Adrenal gland (tissue), 12 donors: ENCODE results near the gene BCAS3. TPM values are rescaled to one million over a fixed set of nuclear protein-coding genes. Genes with fewer than 3 reads are reported as not detected.
A peak's percentile ranks its signal among the peaks of the same experiment; 100 is the strongest.

ENCODE experiments used
- DNase-seq, 7 donors: peaks; one replicate each; pipeline ENCODE4 v3.0.0-alpha.2; 2019 to 2020
- H3K27ac ChIP-seq, 5 donors: fragments of 200-600 bp; sonication (generic) in 4 of 5; 1 replicate in 3 of 5; 2 replicates in 2 of 5; pipeline versions ENCODE4 v1.5.1 to v1.8.0; 2016 to 2020; ENCODE audit warnings: mild to moderate bottlenecking in 1 of 5
- H3K27me3 ChIP-seq: fragments of 200-600 bp; 2 replicates; pipeline ENCODE4 v1.8.0; 2021
- H3K36me3 ChIP-seq, 2 donors: fragments of 200-600 bp; replicated peaks in 1 of 2; 1 replicate in 1 of 2; 2 replicates in 1 of 2; pipeline versions ENCODE4 v1.5.1 to v1.8.0; 2018 to 2022
- H3K4me1 ChIP-seq, 2 donors: fragments of 200-600 bp; replicated peaks in 1 of 2; 1 replicate in 1 of 2; 2 replicates in 1 of 2; pipeline versions ENCODE4 v1.5.1 to v1.8.0; 2018 to 2021
- H3K4me3 ChIP-seq, 4 donors: fragments of 200-600 bp; sonication (generic) in 3 of 4; one replicate each; pipeline ENCODE4 v1.5.1; 2016 to 2018
- H3K9me3 ChIP-seq, 3 donors: fragments of 200-600 bp; sonication (generic) in 1 of 3; replicated peaks in 1 of 3; 1 replicate in 2 of 3; 2 replicates in 1 of 3; pipeline versions ENCODE4 v1.5.1 to v1.8.0; 2016 to 2021
- POLR2A ChIP-seq, 2 donors: fragments of 450-650 bp; IDR thresholded peaks; one replicate each; pipeline ENCODE4 v1.6.1; 2017; ENCODE audit warnings: antibody characterized with exemption in 2 of 2, mild to moderate bottlenecking in 2 of 2, moderate library complexity in 1 of 2
- WGBS, 4 donors: extraction: QIAGEN DNeasy Blood & Tissue Kit in 2 of 4; methylation state at CpG; one replicate each; pipeline versions ENCODE4 v1.1.5 to v1.1.7; 2013 to 2017; 5-methylcytosine and 5-hydroxymethylcytosine counted together
- intact Hi-C, 2 donors: fragments of 100-400 bp; cut with DNase I; formaldehyde crosslinking; loops; one replicate each; pipeline versions ENCODE4 v1.14.1 to v1.15.0; 2022 to 2023
- polyA plus RNA-seq, 3 donors: library from polyadenylated mRNA; stranded (reverse); fragments of 200-250 nt in 2 of 3; fragments of 350-450 nt in 1 of 3; fragmentation: Illumina TruSeq in 1 of 3; extraction: RNeasy Lipid Tissue Mini Kit (QIAGEN cat#74804) in 1 of 3; gene quantifications; one replicate each; pipeline ENCODE4 v1.2.3, GENCODE V29; 2013 to 2014
- total RNA-seq, 9 donors: library from RNA; depleted of rRNA in 4 of 9; stranded (reverse); fragments of >200 nt in 4 of 9; fragments of 120-200 nt in 1 of 9; fragmentation: NEBNext Ultra II Directional in 1 of 9; extraction: Animal tissue kit (Norgen Biotek cat#: 25700) in 1 of 9; gene quantifications; one replicate each; pipeline versions ENCODE4 v1.1.0 to v1.2.4, GENCODE V29; 2013 to 2023
- TF ChIP-seq, protein P1 (sequence below), 6 experiments: fragments of 450-650 bp in 4 of 6; fragments of 200-600 bp in 2 of 6; sonication (generic) in 1 of 6; IDR thresholded peaks; 1 replicate in 5 of 6; 2 replicates in 1 of 6; pipeline versions ENCODE4 v1.5.1 to v1.8.0; 2016 to 2021; ENCODE audit warnings: antibody characterized with exemption in 6 of 6, mild to moderate bottlenecking in 2 of 6, moderate library complexity in 1 of 6
- donor health status: healthy with polysubstance abuse.
- donor health status: Bipolar disorder and iron deficiency.
- donor health status: DM: yes; HTN: yes; CAD: no.
- donor health status: DM: no; HTN: no; CAD: no.
- donor health status: DM: no; HTN: no; CAD: no.
- donor health status: DM: yes; HTN: yes; CAD: no.

BCAS3 gene
- total and polyA plus RNA-seq, 12 donors = 9.4 to 105 (median 29.0) TPM

DNA sequence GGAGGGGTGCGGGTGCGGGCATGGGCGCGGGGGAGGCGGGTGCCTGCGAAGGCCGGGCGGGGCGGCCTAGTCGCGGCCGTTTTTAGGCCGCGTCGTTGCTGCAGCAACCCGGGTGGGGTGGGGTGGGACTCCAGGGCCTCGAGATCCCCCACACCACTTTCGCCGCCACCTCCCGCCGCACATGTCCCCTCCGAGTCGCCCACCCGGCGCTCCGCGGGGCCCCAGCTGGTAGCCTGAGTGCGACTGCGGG lies 733.3 kb downstream of the BCAS3 start:
- WGBS, 4 donors = 13 to 14% methylated on average over 18 to 29 of the region's 29 CpGs; no CpG with 5 or more reads in 2 of the 4 donors
- H3K27me3 ChIP-seq = no peaks in the 10 kb centered on the region
- intact Hi-C loops = loop anchor here in 1 of 2 donors (10.0 kb wide), 1 partner anchor 144 kb away; no protein-coding TSS in a partner anchor

GRCh38 chr17:61411261-61412142 lies 733.9 kb downstream of the BCAS3 start:
- peak overlapping the region in 3 of 4 donors; percentile 31 to 76 (median 46) for H3K4me3 ChIP-seq
- DNase-seq = peak; percentile 51 to 81 (median 66)
- H3K4me1 ChIP-seq = peaks cover 0 to 45% of the 10 kb centered on the region in 2 donors
- WGBS, 4 donors = 2 to 8% (median 5%) methylated on average over 9 to 75 of the region's 75 CpGs
- intact Hi-C loops = loop anchor here in 1 of 2 donors (10.0 kb wide), 1 partner anchor 143 kb away; no protein-coding TSS in a partner anchor
- H3K9me3 ChIP-seq = no peaks in the 10 kb centered on the region
- no peaks in the 10 kb centered on the region for H3K27me3 ChIP-seq
- H3K27ac ChIP-seq = peak overlapping the region; percentile 11 to 91 (median 86)
- TF ChIP-seq POLR2A (IDR thresholded peaks at IDR 0.05) = no peak
- TF ChIP-seq, protein P1, sequence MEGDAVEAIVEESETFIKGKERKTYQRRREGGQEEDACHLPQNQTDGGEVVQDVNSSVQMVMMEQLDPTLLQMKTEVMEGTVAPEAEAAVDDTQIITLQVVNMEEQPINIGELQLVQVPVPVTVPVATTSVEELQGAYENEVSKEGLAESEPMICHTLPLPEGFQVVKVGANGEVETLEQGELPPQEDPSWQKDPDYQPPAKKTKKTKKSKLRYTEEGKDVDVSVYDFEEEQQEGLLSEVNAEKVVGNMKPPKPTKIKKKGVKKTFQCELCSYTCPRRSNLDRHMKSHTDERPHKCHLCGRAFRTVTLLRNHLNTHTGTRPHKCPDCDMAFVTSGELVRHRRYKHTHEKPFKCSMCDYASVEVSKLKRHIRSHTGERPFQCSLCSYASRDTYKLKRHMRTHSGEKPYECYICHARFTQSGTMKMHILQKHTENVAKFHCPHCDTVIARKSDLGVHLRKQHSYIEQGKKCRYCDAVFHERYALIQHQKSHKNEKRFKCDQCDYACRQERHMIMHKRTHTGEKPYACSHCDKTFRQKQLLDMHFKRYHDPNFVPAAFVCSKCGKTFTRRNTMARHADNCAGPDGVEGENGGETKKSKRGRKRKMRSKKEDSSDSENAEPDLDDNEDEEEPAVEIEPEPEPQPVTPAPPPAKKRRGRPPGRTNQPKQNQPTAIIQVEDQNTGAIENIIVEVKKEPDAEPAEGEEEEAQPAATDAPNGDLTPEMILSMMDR (IDR thresholded peaks at IDR 0.05) = peak in 1 of 6 experiments; percentile 4
- peaks cover 0 to 3% of the 10 kb centered on the region in 2 donors for H3K36me3 ChIP-seq

More for the DNA sequence above, 733.3 kb downstream of the BCAS3 start:
- Histone ChIP-seq H3K9me3 (no peaks in the 10 kb centered on the region), H3K27ac (peak overlapping the region in 4 of 5 donors; percentile 68 to 91 (median 87)), H3K36me3 (peaks cover 0 to 3% of the 10 kb centered on the region in 2 donors), H3K4me3 (peak overlapping the region in 2 of 4 donors; percentile 46 to 76), H3K4me1 (peaks cover 0 to 42% of the 10 kb centered on the region in 2 donors)
- TF ChIP-seq POLR2A (IDR thresholded peaks at IDR 0.05) = no peak
- TF ChIP-seq, protein P1 (IDR thresholded peaks at IDR 0.05) = peak in 1 of 6 experiments; percentile 11
- no peak for DNase-seq

DNA sequence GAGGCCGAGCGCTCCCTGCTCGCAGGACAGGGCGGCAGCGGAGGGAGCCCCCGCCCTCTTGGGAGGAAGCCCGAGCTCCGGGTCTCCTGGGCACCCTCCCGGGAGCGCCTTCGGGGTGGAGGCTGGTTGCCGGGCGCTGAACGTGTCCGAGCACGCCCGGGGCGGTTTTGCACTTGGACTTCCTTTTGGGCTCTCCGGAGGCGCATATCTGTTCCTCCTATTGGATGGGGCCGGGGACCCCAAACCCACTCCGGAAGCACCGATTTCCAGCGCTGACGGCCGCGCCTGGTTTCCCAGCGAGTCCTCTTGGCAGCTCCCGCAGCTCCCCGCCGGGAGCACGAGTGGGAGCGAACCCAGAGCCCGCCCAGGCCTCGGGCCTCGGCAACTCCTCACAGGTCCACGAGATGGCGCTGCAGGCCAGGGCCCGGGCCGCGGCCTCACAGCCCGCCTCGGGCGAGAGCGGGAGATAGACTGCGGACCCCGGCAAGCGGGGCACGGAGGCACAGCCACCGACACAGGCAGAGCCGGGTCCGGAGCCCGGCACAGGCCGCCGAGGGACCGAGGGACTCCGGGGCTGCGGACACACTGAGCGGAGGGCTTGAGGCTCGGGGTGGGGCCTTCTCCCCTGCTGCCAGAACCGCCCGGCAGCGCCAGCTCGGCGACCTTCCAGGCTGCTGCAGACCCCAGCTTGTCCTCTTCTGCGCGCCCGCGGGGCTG lies 734.6 kb downstream of the BCAS3 start:
- Histone ChIP-seq H3K27me3 (no peaks in the 10 kb centered on the region), H3K9me3 (no peaks in the 10 kb centered on the region), H3K27ac (peak overlapping the region; percentile 11 to 91 (median 86)), H3K36me3 (peaks cover 0 to 3% of the 10 kb centered on the region in 2 donors), H3K4me1 (peaks cover 0 to 52% of the 10 kb centered on the region in 2 donors), H3K4me3 (peak overlapping the region in 3 of 4 donors; percentile 31 to 76 (median 46))
- TF ChIP-seq, protein P1 (IDR thresholded peaks at IDR 0.05) = peak; percentile 83 to 99 (median 98)
- peak in 1 of 2 donors; percentile 32 for TF ChIP-seq POLR2A (IDR thresholded peaks at IDR 0.05)
- intact Hi-C loops = loop anchor here in 1 of 2 donors (10.0 kb wide), 1 partner anchor 142 kb away; no protein-coding TSS in a partner anchor
- 0 to 2% (median 0%) methylated on average over 15 to 69 of the region's 69 CpGs for WGBS, 4 donors
- peak; percentile 64 to 91 (median 79) for DNase-seq
